Trophoblast cell (in vitro differentiated cells and primary cell): ENCODE measurements around the gene MAFB.

ENCODE experiments used
- DNase-seq, 2 donors: peaks; one replicate each; pipeline ENCODE4 v3.0.0-alpha.2; 2016
- H2AFZ ChIP-seq: 2 replicates; pipeline ENCODE4 v1.6.1; 2013; ENCODE audit warnings: low read length, moderate library complexity, mild to moderate bottlenecking; ENCODE audit not compliant: insufficient read depth, poor library complexity
- H2AK5ac ChIP-seq: 2 replicates; pipeline ENCODE4 v1.6.1; 2013; ENCODE audit warnings: mild to moderate bottlenecking, low read length
- H2BK120ac ChIP-seq: 2 replicates; pipeline ENCODE4 v1.6.1; 2013; ENCODE audit warnings: low read length, mild to moderate bottlenecking, moderate library complexity; ENCODE audit not compliant: insufficient read depth, poor library complexity
- H2BK12ac ChIP-seq: 2 replicates; pipeline ENCODE4 v1.6.1; 2013; ENCODE audit warnings: mild to moderate bottlenecking, low read length, moderate library complexity
- H2BK5ac ChIP-seq: 2 replicates; pipeline ENCODE4 v1.6.1; 2013; ENCODE audit warnings: low read length, low read depth, moderate library complexity, mild to moderate bottlenecking; ENCODE audit not compliant: poor library complexity
- H3K14ac ChIP-seq: 2 replicates; pipeline ENCODE4 v1.6.1; 2013; ENCODE audit warnings: mild to moderate bottlenecking, low read length
- H3K18ac ChIP-seq: 2 replicates; pipeline ENCODE4 v1.6.1; 2013; ENCODE audit warnings: mild to moderate bottlenecking, low read length
- H3K23ac ChIP-seq: 2 replicates; pipeline ENCODE4 v1.6.1; 2013; ENCODE audit warnings: low read length
- H3K27ac ChIP-seq: 2 replicates; pipeline ENCODE4 v1.5.1; 2013; ENCODE audit warnings: low read depth, mild to moderate bottlenecking, inconsistent platforms, low read length, moderate library complexity
- H3K27me3 ChIP-seq: 2 replicates; pipeline ENCODE4 v1.6.1; 2013; ENCODE audit warnings: inconsistent platforms, mild to moderate bottlenecking, low read length, moderate library complexity; ENCODE audit not compliant: insufficient read depth
- H3K36me3 ChIP-seq, 2 experiments: 1 replicate in 1 of 2; 2 replicates in 1 of 2; pipeline ENCODE4 v1.6.1; 2013; ENCODE audit warnings: low read length in 2 of 2, mild to moderate bottlenecking in 2 of 2, moderate library complexity in 1 of 2; ENCODE audit not compliant: insufficient read depth in 2 of 2, control insufficient read depth in 1 of 2
- H3K4ac ChIP-seq: 2 replicates; pipeline ENCODE4 v1.6.1; 2013; ENCODE audit warnings: low read depth, mild to moderate bottlenecking, low read length, moderate library complexity
- H3K4me1 ChIP-seq, 2 experiments: 1 replicate in 1 of 2; 2 replicates in 1 of 2; pipeline ENCODE4 v1.6.1; 2013; ENCODE audit warnings: low read length in 2 of 2, mild to moderate bottlenecking in 2 of 2, moderate library complexity in 1 of 2; ENCODE audit not compliant: insufficient read depth in 2 of 2, control insufficient read depth in 1 of 2
- H3K4me2 ChIP-seq: 2 replicates; pipeline ENCODE4 v1.6.1; 2013; ENCODE audit warnings: inconsistent platforms, mild to moderate bottlenecking, low read length, moderate library complexity
- H3K4me3 ChIP-seq: 2 replicates; pipeline ENCODE4 v1.5.1; 2013; ENCODE audit warnings: mild to moderate bottlenecking, low read depth, low read length, inconsistent platforms
- H3K79me1 ChIP-seq: one replicate; pipeline ENCODE4 v1.6.1; 2013; ENCODE audit warnings: low read length
- H3K79me2 ChIP-seq: 2 replicates; pipeline ENCODE4 v1.6.1; 2013; ENCODE audit warnings: low read length, mild to moderate bottlenecking; ENCODE audit not compliant: control insufficient read depth, insufficient read depth, poor library complexity
- H3K9ac ChIP-seq: 2 replicates; pipeline ENCODE4 v1.6.1; 2013; ENCODE audit warnings: mild to moderate bottlenecking, low read length
- H3K9me3 ChIP-seq: 2 replicates; pipeline ENCODE4 v1.6.1; 2013; ENCODE audit warnings: low read depth, mild to moderate bottlenecking, control low read depth, inconsistent platforms, low read length; ENCODE audit not compliant: insufficient read depth
- H4K12ac ChIP-seq: 2 replicates; pipeline ENCODE4 v1.6.1; 2013; ENCODE audit warnings: low read depth, mild to moderate bottlenecking, low read length, moderate library complexity
- H4K8ac ChIP-seq: 2 replicates; pipeline ENCODE4 v1.6.1; 2013; ENCODE audit warnings: low read depth, mild to moderate bottlenecking, low read length, moderate library complexity
- H4K91ac ChIP-seq: one replicate; pipeline ENCODE4 v1.6.1; 2013; ENCODE audit warnings: low read depth, mild to moderate bottlenecking, low read length, moderate library complexity
- WGBS: extraction: QIAGEN DNeasy Blood & Tissue Kit; methylation state at CpG from one replicate; pipeline ENCODE4 v1.1.7; 2013; ENCODE audit warnings: missing lambda C conversion rate; ENCODE audit not compliant: insufficient read length, insufficient coverage; ENCODE audit errors: extremely low coverage; 5-methylcytosine and 5-hydroxymethylcytosine counted together

The MAFB gene

GRCh38 chr20:40673442-40673841, 15.6 kb downstream of the MAFB start:
- Histone ChIP-seq H2BK12ac (peak overlapping the region; percentile 59), H4K8ac (peak overlapping the region; percentile 2), H3K36me3 (no peaks in the 10 kb centered on the region), H2BK120ac (no peak overlapping the region), H3K18ac (peak overlapping the region; percentile 55), H3K4me2 (peak overlapping the region; percentile 40), H3K27me3 (no peaks in the 10 kb centered on the region), H4K91ac (peak overlapping the region; percentile 13), H4K12ac (no peak overlapping the region), H2AFZ (no peak overlapping the region), H3K9ac (no peak overlapping the region), H3K14ac (peak overlapping the region; percentile 51), H3K79me1 (peaks cover 4% of the 10 kb centered on the region), H3K79me2 (peaks cover 1% of the 10 kb centered on the region), H3K23ac (no peak overlapping the region), H3K4ac (no peak overlapping the region), H3K4me1 (peaks cover 15 to 17% of the 10 kb centered on the region in 2 experiments), H3K9me3 (no peaks in the 10 kb centered on the region), H2BK5ac (no peak overlapping the region), H3K27ac (no peak overlapping the region), H2AK5ac (no peak overlapping the region), H3K4me3 (no peak overlapping the region)
- DNase-seq: peak in 1 of 2 donors; percentile 66

GRCh38 chr20:40672095-40672494, 16.9 kb downstream of the MAFB start:
- Histone ChIP-seq H3K4me1 (peaks cover 18 to 21% of the 10 kb centered on the region in 2 experiments), H2AFZ (no peak overlapping the region), H2BK5ac (no peak overlapping the region), H3K36me3 (no peaks in the 10 kb centered on the region), H2BK120ac (peak overlapping the region; percentile 23), H3K23ac (no peak overlapping the region), H2BK12ac (peak overlapping the region; percentile 70), H3K14ac (no peak overlapping the region), H4K12ac (no peak overlapping the region), H3K4me3 (no peak overlapping the region), H3K18ac (no peak overlapping the region), H3K4me2 (no peak overlapping the region), H3K27me3 (no peaks in the 10 kb centered on the region), H3K27ac (no peak overlapping the region), H3K9ac (no peak overlapping the region), H3K4ac (no peak overlapping the region), H3K79me2 (peaks cover 1% of the 10 kb centered on the region), H2AK5ac (peak overlapping the region; percentile 55), H3K9me3 (no peaks in the 10 kb centered on the region), H4K91ac (no peak overlapping the region), H4K8ac (no peak overlapping the region), H3K79me1 (peaks cover 4% of the 10 kb centered on the region)
- no CpG with 5 or more reads among the region's 2 CpGs for WGBS
- no peak for DNase-seq

GRCh38 chr20:40670253-40670652, 18.8 kb downstream of the MAFB start:
- Histone ChIP-seq H3K14ac (no peak overlapping the region), H3K79me1 (peaks cover 4% of the 10 kb centered on the region), H3K4ac (no peak overlapping the region), H4K12ac (no peak overlapping the region), H3K27ac (no peak overlapping the region), H2BK12ac (no peak overlapping the region), H4K8ac (no peak overlapping the region), H3K4me2 (no peak overlapping the region), H3K4me1 (peaks cover 16 to 21% of the 10 kb centered on the region in 2 experiments), H3K79me2 (peaks cover 1% of the 10 kb centered on the region), H3K18ac (no peak overlapping the region), H3K36me3 (no peaks in the 10 kb centered on the region), H2AK5ac (no peak overlapping the region), H3K23ac (no peak overlapping the region), H4K91ac (no peak overlapping the region), H2AFZ (no peak overlapping the region), H2BK5ac (no peak overlapping the region), H3K9ac (no peak overlapping the region), H2BK120ac (no peak overlapping the region), H3K9me3 (no peaks in the 10 kb centered on the region), H3K4me3 (no peak overlapping the region), H3K27me3 (no peaks in the 10 kb centered on the region)
- no peak for DNase-seq
- WGBS: no CpG with 5 or more reads among the region's 2 CpGs

GRCh38 chr20:40669692-40670091, 19.3 kb downstream of the MAFB start:
- Histone ChIP-seq H3K23ac (no peak overlapping the region), H2BK5ac (no peak overlapping the region), H3K9me3 (no peaks in the 10 kb centered on the region), H3K4me3 (no peak overlapping the region), H3K4ac (no peak overlapping the region), H2BK120ac (no peak overlapping the region), H4K8ac (no peak overlapping the region), H3K27ac (no peak overlapping the region), H3K9ac (no peak overlapping the region), H3K27me3 (no peaks in the 10 kb centered on the region), H3K79me2 (peaks cover 1% of the 10 kb centered on the region), H4K91ac (peak overlapping the region; percentile 1), H4K12ac (no peak overlapping the region), H2BK12ac (peak overlapping the region; percentile 0), H2AFZ (no peak overlapping the region), H3K36me3 (no peaks in the 10 kb centered on the region), H3K14ac (no peak overlapping the region), H3K4me2 (no peak overlapping the region), H2AK5ac (no peak overlapping the region), H3K18ac (no peak overlapping the region), H3K4me1 (peaks cover 18 to 25% of the 10 kb centered on the region in 2 experiments), H3K79me1 (peaks cover 7% of the 10 kb centered on the region)
- DNase-seq: no peak
- WGBS: no CpG with 5 or more reads among the region's 3 CpGs
